CD4-positive, alpha-beta T cell (primary cell): Measurements from ENCODE around the gene TMPRSS11E. TPM values are rescaled to one million over a fixed set of nuclear protein-coding genes. Genes with fewer than 3 reads are reported as not detected.
"Not testable (repeated sequence)": the region's sequence is repeated elsewhere in the genome, so short reads cannot be mapped to it uniquely, and the experiment has no call there.

ENCODE experiments used
- ATAC-seq: fragments of 200-7000 bp; cut with Tn5 transposase; one replicate; pipeline ENCODE4 v1.10.0; 2022; ENCODE audit warnings: mild to moderate bottlenecking; ENCODE audit not compliant: poor library complexity
- CTCF ChIA-PET: fragments of 350-600 bp; sonication (Branson Sonifier 250); formaldehyde crosslinking; loops from one replicate; lab custom pipeline; 2021; ENCODE audit warnings: antibody characterized with exemption, inconsistent platforms; lab: Charles Lee
- POLR2A ChIA-PET: fragments of 350-600 bp; sonication (Branson Sonifier 250); formaldehyde crosslinking; loops from one replicate; lab custom pipeline; 2021; ENCODE audit warnings: antibody characterized with exemption, inconsistent platforms; lab: Charles Lee
- DNase-seq, 14 experiments: peaks; one replicate each; pipeline ENCODE4 v3.0.0-alpha.2; 2013 to 2020; ENCODE audit warnings: mixed read lengths in 2 of 14
- H3K27ac ChIP-seq, 2 donors: one replicate each; pipeline versions ENCODE4 v1.5.1 to v1.7.0; 2013; ENCODE audit warnings: low read length in 2 of 2, low read depth in 1 of 2, mild to moderate bottlenecking in 1 of 2
- H3K27me3 ChIP-seq, 2 experiments: 1 replicate in 1 of 2; 2 replicates in 1 of 2; pipeline versions ENCODE4 v1.6.1 to v1.7.0; 2013; ENCODE audit warnings: low read length in 2 of 2, control low read depth in 1 of 2, mild to moderate bottlenecking in 1 of 2, moderate library complexity in 1 of 2; ENCODE audit not compliant: insufficient read depth in 2 of 2, control insufficient read depth in 1 of 2
- H3K36me3 ChIP-seq: one replicate; pipeline ENCODE4 v1.6.1; 2013; ENCODE audit warnings: low read length, control low read depth; ENCODE audit not compliant: insufficient read depth
- H3K4me1 ChIP-seq: one replicate; pipeline ENCODE4 v1.6.1; 2013; ENCODE audit warnings: low read length, control low read depth; ENCODE audit not compliant: insufficient read depth
- H3K4me3 ChIP-seq: one replicate; pipeline ENCODE4 v1.5.1; 2013; ENCODE audit warnings: mild to moderate bottlenecking, low read length, moderate library complexity
- H3K9me3 ChIP-seq, 2 experiments: 1 replicate in 1 of 2; 2 replicates in 1 of 2; pipeline versions ENCODE4 v1.6.1 to v1.7.0; 2013; ENCODE audit warnings: low read length in 2 of 2, mild to moderate bottlenecking in 2 of 2, control low read depth in 1 of 2, moderate library complexity in 1 of 2; ENCODE audit not compliant: control insufficient read depth in 1 of 2, insufficient read depth in 1 of 2
- H3K27ac Mint-ChIP-seq: one replicate; pipeline ENCODE4 v1.8.0; 2020; ENCODE audit warnings: mixed read lengths
- H3K27me3 Mint-ChIP-seq: one replicate; pipeline ENCODE4 v1.8.0; 2021; ENCODE audit warnings: mixed read lengths
- H3K36me3 Mint-ChIP-seq: one replicate; pipeline ENCODE4 v1.8.0; 2021; ENCODE audit warnings: low read depth, mixed read lengths
- H3K4me1 Mint-ChIP-seq: one replicate; pipeline ENCODE4 v1.8.0; 2021; ENCODE audit warnings: low read depth, mixed read lengths
- H3K4me3 Mint-ChIP-seq: one replicate; pipeline ENCODE4 v1.8.0; 2020; ENCODE audit warnings: mild to moderate bottlenecking, mixed read lengths
- H3K9me3 Mint-ChIP-seq: one replicate; pipeline ENCODE4 v1.8.0; 2020; ENCODE audit warnings: mixed read lengths
- intact Hi-C, 2 experiments: fragments of 100-400 bp; cut with DNase I in 1 of 2; cut with micrococcal nuclease in 1 of 2; formaldehyde crosslinking; loops; one replicate each; pipeline versions ENCODE4 v1.15.1 to v1.9.0; 2023 to 2025; cut with DNase I, micrococcal nuclease
- total RNA-seq, 174 experiments: library from RNA in 2 of 174; stranded (reverse) in 2 of 174; gene quantifications; one replicate each; pipeline ENCODE4 v1.2.3 and lab custom pipeline; 2021 to 2026
- TF ChIP-seq, protein P1 (sequence below): fragments of 200-600 bp; IDR thresholded peaks from one replicate; pipeline ENCODE4 v1.8.0; 2022; ENCODE audit warnings: antibody characterized with exemption, mild to moderate bottlenecking

Gene TMPRSS11E
- total RNA-seq, 2 experiments from 2014 or later = not detected

DNA sequence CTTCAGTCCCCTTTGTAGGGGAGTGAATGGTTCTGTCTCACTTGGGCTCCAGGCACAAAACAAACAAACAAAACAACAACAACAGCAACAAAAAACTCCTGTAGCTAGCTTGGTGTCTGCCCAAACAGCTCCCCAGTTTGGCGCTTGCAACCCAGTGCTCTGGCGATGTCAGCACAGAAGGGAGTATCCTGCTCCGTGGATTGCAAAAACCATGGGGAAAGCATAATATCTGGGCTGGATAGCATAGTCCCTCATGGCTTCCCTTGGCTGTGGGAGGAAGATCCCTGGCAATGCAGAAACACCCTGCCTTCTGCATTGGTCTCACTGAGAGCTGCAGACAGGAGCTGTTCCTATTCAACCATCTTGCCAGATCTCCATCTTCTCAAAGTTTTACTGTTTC is 89.1 kb downstream of the TMPRSS11E start:
- H3K36me3 ChIP-seq = no peaks in the 10 kb centered on the region
- H3K9me3 ChIP-seq = no peaks in the 10 kb centered on the region
- Mint-ChIP-seq H3K27ac (no peak overlapping the region), H3K9me3 (no peaks in the 10 kb centered on the region), H3K27me3 (no peaks in the 10 kb centered on the region), H3K4me3 (no peak overlapping the region), H3K36me3 (no peaks in the 10 kb centered on the region), H3K4me1 (no peaks in the 10 kb centered on the region)
- ATAC-seq = no peak
- no peaks in the 10 kb centered on the region for H3K4me1 ChIP-seq
- H3K27ac ChIP-seq = no peak overlapping the region
- CTCF ChIA-PET = no interaction called here
- TF ChIP-seq, protein P1, sequence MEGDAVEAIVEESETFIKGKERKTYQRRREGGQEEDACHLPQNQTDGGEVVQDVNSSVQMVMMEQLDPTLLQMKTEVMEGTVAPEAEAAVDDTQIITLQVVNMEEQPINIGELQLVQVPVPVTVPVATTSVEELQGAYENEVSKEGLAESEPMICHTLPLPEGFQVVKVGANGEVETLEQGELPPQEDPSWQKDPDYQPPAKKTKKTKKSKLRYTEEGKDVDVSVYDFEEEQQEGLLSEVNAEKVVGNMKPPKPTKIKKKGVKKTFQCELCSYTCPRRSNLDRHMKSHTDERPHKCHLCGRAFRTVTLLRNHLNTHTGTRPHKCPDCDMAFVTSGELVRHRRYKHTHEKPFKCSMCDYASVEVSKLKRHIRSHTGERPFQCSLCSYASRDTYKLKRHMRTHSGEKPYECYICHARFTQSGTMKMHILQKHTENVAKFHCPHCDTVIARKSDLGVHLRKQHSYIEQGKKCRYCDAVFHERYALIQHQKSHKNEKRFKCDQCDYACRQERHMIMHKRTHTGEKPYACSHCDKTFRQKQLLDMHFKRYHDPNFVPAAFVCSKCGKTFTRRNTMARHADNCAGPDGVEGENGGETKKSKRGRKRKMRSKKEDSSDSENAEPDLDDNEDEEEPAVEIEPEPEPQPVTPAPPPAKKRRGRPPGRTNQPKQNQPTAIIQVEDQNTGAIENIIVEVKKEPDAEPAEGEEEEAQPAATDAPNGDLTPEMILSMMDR = no peak
- no peak overlapping the region for H3K4me3 ChIP-seq
- POLR2A ChIA-PET = no interaction called here
- DNase-seq = no peak
- H3K27me3 ChIP-seq = no peaks in the 10 kb centered on the region
- intact Hi-C loops = no loop called here

- POLR2A ChIA-PET, H3K27me3 ChIP-seq, H3K9me3 ChIP-seq, H3K4me1 ChIP-seq, ATAC-seq, H3K27me3 Mint-ChIP-seq, intact Hi-C loops, DNase-seq, H3K4me3 ChIP-seq, H3K9me3 Mint-ChIP-seq, H3K4me1 Mint-ChIP-seq, H3K27ac ChIP-seq, H3K27ac Mint-ChIP-seq, H3K36me3 Mint-ChIP-seq, H3K4me3 Mint-ChIP-seq, H3K36me3 ChIP-seq, CTCF ChIA-PET: not testable (repeated sequence)
Measured at GRCh38 chr4:68542742-68543141, 95.5 kb downstream of the TMPRSS11E start.

Other genes with a start within 250 kb of the TMPRSS11E start
- not detected for gene TMPRSS11B, start 201.8 kb upstream of the TMPRSS11E start, total RNA-seq
- gene YTHDC1, start 97.4 kb upstream of the TMPRSS11E start, total RNA-seq = 100 to 1,000 TPM; 383 to 389 TPM
- gene UGT2B17, start 128.9 kb downstream of the TMPRSS11E start, total RNA-seq = not detected
- gene UGT2B15, start 223.2 kb downstream of the TMPRSS11E start, total RNA-seq = not detected